HG02943 (cell line): ENCODE results near the gene NUP98.
"Not testable (repeated sequence)": the region's sequence is repeated elsewhere in the genome, so short reads cannot be mapped to it uniquely, and the experiment has no call there.

Experiments used
- ATAC-seq: cut with Tn5 transposase; IDR thresholded peaks from one replicate; pipeline ENCODE4 v1.9.1; 2021; ENCODE audit warnings: mild to moderate bottlenecking, low read depth, moderate library complexity; ENCODE audit not compliant: unreplicated experiment

Gene NUP98

DNA sequence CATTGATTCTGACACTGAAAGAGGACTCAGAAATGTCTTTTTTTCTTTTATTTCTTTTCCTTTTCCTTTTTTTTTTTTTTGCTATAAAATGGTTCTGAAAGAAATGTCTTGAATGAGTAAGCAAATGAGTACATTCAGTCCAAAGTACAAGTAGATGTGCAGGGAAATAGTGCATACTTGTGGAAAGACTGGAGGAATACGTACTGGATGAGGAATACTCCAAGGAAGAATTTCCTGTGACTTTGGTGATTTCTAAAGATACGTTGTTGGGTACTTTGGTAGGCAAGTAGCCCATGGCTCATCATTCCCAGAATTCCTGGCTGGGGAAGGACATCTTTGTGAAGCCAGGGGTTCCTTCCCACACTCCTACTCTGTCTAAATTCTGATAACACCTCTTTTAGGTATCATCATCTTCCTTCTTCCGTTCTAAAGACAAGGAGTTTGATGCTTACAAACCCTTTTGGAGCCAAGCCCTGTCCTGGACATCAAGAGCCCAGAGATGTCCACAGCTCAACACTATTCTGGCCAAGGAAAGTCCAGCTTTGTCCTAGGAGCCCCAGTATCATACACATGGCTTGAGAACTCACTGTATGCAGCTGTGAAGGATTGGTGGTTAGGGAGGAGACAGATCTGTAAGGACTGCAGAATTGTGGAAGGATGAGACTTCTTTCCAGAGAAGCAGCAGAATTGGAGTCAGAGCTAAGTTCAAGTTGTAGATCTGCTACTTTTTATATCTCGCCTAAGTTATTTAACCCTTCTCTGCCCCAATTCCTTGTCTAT is 4.8 kb upstream of the NUP98 start:
- no peak for ATAC-seq

GRCh38 chr11:3799873-3800272 is 2.5 kb upstream of the NUP98 start:
- ATAC-seq, result no peak

- no peak for ATAC-seq
Measured at GRCh38 chr11:3799143-3799542, 1.8 kb upstream of the NUP98 start.

GRCh38 chr11:3796801-3797328 is 489 bp downstream of the NUP98 start:
- ATAC-seq, result peak; percentile 34

DNA sequence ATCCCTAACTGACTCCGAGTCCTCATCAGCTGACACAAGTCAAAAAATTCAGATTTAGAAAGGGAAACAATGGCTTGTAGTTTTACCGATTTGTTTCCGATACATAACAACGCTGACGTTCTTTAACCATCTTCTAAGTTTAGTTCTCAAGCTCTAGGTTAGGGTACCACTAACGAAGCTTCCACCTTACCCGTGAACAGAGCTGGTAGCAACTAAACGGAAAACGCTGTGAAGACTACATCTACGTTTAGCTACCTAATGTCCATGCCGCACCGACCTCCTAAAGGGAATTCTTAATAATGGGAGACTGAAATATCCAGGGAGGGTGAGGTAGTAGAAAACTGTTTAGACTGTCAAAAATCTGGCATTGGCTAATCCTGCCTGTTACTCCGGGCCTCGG is 1.0 kb downstream of the NUP98 start:
- ATAC-seq, result no peak

- no peak for ATAC-seq
Measured at GRCh38 chr11:3796002-3796311, 1.4 kb downstream of the NUP98 start.

DNA sequence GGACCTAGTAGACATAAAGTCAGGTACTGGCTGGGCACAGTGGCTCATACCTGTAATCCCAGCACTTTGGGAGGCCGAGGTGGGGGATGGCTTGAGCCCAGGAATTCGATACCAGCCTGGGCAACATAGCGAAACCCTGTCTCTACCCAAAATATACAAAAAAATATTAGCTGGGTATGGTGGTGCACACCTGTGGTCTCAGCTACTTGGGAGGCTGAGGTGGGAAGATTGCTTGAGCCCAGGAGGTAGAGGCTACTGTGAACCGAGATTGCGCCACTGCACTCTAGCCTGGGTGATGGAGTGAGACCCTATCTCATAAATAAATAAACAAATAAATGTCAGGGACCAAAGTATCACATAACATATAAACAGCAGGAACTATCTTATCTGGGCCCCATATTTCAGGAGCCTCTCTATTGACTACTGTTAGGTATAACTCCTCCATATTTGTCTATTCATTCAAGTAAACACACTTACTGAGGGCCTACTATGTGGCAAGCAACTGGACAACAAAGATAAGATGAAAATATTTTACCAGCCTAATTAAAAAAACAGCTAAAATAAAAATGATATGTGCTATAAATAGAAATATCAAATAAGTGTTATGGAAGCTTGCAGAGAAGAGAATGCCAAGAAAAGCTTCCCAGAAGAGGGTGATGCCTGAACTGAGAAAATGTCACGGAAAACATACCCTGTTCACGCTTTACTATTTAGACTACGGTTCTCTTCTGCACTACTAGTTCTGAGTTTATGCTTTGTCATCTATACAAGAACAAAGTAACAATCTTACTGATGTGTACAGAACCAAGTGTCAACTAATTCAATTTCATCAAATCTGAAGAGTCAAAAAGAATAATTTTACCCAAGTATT is 2.0 kb downstream of the NUP98 start:
- ATAC-seq, result no peak

DNA sequence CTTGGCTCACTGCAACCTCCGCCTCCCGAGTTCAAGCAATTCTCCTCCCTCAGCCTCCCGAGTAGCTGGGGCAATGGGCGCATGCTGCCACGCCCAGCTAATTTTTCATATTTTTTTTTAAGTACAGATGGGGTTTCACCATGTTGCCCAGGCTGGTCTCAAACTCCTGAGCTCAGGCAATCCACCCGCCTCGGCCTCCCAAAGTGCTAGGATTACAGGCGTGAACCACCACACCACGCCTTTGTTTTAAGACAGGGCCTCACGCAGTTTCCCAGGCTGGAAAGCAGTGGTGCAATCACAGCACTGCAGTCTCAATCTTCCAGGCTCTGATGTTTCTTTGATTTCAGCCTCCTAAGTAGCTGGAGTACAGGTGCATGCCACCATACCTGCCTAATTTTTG is 3.0 kb downstream of the NUP98 start:
- ATAC-seq, result not testable (repeated sequence)

GRCh38 chr11:3786781-3787428 is 10.4 kb downstream of the NUP98 start:
- ATAC-seq, result no peak

GRCh38 chr11:3783611-3784010 is 13.7 kb downstream of the NUP98 start:
- ATAC-seq, result no peak

DNA sequence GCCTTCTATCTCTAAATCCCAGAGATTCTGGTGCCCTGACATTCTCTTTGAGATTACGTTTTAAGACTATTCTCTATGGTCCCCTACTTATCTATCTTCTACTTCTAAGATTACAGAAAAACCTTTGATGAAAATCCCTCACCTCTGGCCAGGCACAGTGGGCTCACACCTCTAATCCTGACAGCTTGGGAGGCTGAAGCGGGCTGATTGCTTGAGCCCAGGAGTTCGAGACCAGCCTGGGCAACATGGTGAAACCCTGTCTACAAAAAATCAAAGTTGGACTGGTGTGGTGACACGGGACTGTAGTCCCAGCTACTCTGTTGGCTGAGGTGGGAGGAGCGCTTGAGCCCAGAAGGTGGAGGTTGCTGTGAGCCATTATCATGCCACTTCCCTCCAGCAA is 14.4 kb downstream of the NUP98 start:
- no peak for ATAC-seq

GRCh38 chr11:3781423-3781822 is 15.9 kb downstream of the NUP98 start:
- no peak for ATAC-seq

DNA sequence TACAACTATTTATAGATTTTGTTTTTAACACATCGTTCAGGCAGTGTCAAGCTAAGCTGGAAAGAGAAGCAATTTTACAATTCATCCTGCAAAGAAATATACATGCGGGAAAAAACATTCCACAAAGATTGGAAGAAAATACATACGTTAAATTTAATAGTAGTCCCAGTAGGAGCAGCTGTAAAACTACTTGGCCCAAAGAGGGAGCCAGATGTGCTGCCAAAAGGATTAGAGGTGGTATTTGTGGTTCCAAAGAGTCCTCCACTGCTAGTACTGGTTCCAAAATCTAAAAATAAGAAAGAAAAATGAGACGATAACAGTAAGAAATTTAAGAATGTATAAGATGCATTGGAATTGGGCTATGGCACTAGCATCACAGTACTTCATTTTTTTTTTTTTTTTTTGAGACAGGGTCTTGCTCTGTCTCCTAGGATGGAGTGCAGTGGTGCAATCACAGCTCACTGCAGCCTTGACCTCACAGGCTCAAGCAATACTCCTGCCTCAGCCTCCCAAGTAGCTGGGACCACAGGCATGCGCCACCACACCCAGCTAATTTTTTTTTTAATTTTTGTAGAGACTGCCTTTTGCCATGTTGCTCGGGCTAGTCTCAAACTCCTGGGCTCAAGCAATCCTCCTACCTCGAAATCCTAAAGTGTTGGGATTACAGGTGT is 21.5 kb downstream of the NUP98 start:
- no peak for ATAC-seq

DNA sequence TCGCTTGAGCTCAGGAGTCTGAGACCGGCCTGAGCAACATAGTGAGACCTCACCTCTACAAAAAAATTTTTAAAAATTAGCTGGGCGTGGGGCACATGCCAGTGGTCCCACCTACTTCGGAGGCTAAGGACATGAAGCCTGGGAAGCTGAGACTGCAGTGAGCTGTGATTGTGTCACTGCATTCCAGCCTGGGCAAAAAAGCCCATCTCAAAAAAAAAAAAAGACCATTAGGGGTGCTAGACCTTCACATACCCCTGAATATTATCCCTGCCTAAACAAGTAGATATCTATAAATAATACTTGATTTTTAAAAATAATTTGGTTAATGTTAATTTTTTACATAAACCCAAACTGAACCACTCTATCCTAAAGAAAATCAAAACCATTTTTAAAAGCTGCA is 24.2 kb downstream of the NUP98 start:
- no peak for ATAC-seq

GRCh38 chr11:3767536-3767935 is 29.8 kb downstream of the NUP98 start:
- no peak for ATAC-seq

DNA sequence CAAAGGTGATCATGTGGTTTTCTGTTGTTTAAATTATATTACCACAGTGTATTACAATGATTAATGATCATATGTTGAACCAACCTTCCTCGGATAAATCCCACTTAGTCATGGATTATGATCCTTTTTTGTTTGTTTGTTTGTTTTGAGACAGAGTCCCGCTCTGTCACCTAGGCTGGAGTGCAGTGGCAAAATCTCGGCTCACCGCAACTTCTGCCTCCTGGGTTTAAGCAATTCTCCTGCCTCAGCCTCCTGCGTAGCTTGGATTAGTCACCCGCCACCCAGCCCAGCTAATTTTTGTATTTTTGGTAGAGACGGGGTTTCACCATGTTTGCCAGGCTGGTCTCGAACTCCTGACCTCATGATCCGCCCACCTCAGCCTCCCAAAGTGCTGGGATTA is 30.5 kb downstream of the NUP98 start:
- ATAC-seq, result not testable (repeated sequence)

- ATAC-seq, result no peak
Measured at GRCh38 chr11:3764266-3764665, 33.1 kb downstream of the NUP98 start.

GRCh38 chr11:3755151-3755550 is 42.2 kb downstream of the NUP98 start:
- no peak for ATAC-seq

DNA sequence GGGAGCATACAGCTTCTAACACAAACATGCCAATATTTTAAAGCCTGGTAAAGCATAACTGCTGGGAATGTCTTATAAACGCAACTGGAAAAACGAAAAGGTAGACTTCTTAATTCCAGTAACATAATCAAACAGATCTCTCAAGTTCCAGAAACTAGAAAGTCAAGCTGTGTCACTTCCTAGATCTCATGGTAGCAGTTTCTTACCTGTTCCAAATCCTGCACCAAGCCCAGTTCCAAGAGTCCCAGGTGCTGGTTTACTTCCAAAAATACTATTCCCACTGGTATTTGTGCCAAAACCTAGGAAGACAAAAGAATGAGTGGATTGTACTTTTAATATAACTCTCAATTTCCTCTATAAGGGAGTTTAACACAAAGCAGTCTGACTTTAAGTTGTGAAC is 44.2 kb downstream of the NUP98 start:
- no peak for ATAC-seq

- no peak for ATAC-seq
Measured at GRCh38 chr11:3747704-3748103, 49.6 kb downstream of the NUP98 start.

DNA sequence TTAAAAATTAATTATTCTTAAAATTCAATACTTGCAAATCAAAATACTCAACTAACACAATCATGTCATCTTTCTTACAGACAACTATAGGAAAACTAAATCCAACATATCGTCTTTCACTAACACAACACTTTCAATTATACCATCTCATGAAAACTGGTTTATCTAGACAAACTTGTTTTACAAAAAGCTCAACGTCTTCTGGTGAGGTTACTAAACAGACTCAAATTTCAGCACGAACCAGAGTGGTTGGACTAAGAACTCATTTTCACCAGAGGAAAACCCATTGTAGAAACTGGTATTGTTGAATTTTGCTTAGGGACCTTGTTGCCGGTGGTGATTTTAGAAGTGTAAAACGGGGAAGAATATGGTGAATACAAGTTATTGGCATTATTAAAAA is 52.2 kb downstream of the NUP98 start:
- ATAC-seq, result no peak
